ENCODE data around the gene DGKB.

DNA sequence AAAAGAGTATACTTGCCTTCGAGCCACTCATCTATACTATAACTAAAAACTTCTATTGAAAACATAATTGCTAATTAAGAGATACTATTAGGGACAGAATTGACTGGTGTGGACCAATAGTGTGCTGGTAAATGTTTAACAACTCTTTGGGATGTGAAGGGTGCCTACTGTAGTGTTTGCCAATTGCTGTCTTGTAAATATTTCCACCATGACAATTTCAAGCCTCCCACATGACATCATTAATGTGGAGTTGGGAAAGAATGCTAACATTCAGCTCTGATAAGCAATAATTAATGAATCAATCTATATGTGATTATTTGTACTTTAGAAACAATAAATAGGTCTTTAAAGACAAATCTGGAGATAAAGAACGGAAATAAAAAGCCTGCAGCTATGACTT is 136.8 kb downstream of the DGKB start:
- TF ChIP-seq GATA2 (IDR thresholded peaks at IDR 0.05; ENCODE audit: low read depth, low read length) (no peak), GATA3 (IDR thresholded peaks at IDR 0.05; ENCODE audit: low read depth, low read length) (no peak)
